Muscle layer of duodenum (tissue), 2 donors: Measurements from ENCODE around the gene BLVRA.

Experiments used
- H3K27ac ChIP-seq: one replicate; pipeline ENCODE4 v1.7.0; 2013; ENCODE audit warnings: mild to moderate bottlenecking, low read length
- H3K27me3 ChIP-seq: one replicate; pipeline ENCODE4 v1.7.0; 2013; ENCODE audit warnings: low read depth, mild to moderate bottlenecking, control low read depth, low read length
- H3K36me3 ChIP-seq, 2 donors: one replicate each; pipeline ENCODE4 v1.7.0; 2013; ENCODE audit warnings: low read length in 2 of 2, control low read depth in 1 of 2, mild to moderate bottlenecking in 1 of 2; ENCODE audit not compliant: insufficient read depth in 2 of 2, control insufficient read depth in 1 of 2
- H3K4me1 ChIP-seq, 2 donors: one replicate each; pipeline ENCODE4 v1.7.0; 2013; ENCODE audit warnings: low read length in 2 of 2, mild to moderate bottlenecking in 2 of 2, control low read depth in 1 of 2, moderate library complexity in 1 of 2; ENCODE audit not compliant: insufficient read depth in 2 of 2, control insufficient read depth in 1 of 2
- H3K4me3 ChIP-seq, 2 donors: one replicate each; pipeline ENCODE4 v1.7.0; 2013; ENCODE audit warnings: low read length in 2 of 2, low read depth in 1 of 2, mild to moderate bottlenecking in 1 of 2
- H3K9me3 ChIP-seq, 2 donors: one replicate each; pipeline ENCODE4 v1.7.0; 2013; ENCODE audit warnings: low read length in 2 of 2, control low read depth in 1 of 2, mild to moderate bottlenecking in 1 of 2; ENCODE audit not compliant: control insufficient read depth in 1 of 2
- donor health status: healthy.

The BLVRA gene

GRCh38 chr7:43850348-43851116 is 92.1 kb downstream of the BLVRA start:
- H3K27me3 ChIP-seq: no peaks in the 10 kb centered on the region
- H3K27ac ChIP-seq: no peak overlapping the region
- no peak overlapping the region for H3K4me3 ChIP-seq
- no peaks in the 10 kb centered on the region for H3K36me3 ChIP-seq
- no peaks in the 10 kb centered on the region for H3K4me1 ChIP-seq
- no peaks in the 10 kb centered on the region for H3K9me3 ChIP-seq

DNA sequence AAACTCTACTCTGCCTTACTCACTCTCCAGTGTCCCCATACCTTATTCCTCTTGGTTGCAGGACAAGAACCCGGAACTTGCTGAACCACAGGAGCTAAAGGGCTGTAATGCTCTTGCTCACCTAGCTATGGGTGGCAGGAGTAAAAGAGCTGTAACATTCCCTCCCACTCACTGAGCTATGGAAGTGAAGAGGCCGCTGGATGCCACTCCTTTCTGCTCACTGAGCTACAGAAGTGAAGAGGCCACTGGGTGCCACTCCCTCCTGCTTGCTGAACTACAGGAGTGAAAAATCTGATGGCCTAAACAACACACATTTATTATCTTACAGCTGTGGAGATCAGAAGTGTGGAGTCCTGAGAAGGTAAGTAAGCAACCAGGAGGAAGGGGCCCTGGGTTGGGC is 93.3 kb downstream of the BLVRA start:
- Histone ChIP-seq H3K4me1 (no peaks in the 10 kb centered on the region), H3K27me3 (no peaks in the 10 kb centered on the region), H3K9me3 (no peaks in the 10 kb centered on the region), H3K27ac (no peak overlapping the region), H3K4me3 (no peak overlapping the region), H3K36me3 (no peaks in the 10 kb centered on the region)

DNA sequence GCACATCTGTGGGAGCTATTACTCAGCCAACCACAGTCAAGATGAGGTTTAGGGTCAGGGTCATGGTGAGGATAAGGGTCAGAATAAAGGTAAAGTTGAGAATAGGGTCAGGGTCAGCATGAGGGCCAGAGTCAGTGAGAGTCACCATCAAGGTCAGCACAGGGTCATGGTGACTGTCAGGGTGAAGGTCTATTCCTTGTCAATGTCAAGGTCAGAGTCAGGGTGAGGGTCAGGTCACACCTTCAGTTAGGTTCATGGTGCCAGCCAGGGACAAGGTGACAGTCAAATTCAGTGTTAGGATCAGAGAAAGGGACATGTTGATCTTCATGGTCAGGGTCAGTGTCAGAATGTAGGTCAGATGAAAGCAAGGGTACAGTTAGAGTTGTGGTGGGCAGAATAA is 96.7 kb downstream of the BLVRA start:
- Histone ChIP-seq H3K27ac (no peak overlapping the region), H3K27me3 (no peaks in the 10 kb centered on the region)

GRCh38 chr7:43856316-43856715 is 97.8 kb downstream of the BLVRA start:
- H3K36me3 ChIP-seq: no peaks in the 10 kb centered on the region
- H3K27me3 ChIP-seq: no peaks in the 10 kb centered on the region
- no peak overlapping the region for H3K27ac ChIP-seq
- H3K4me3 ChIP-seq: no peak overlapping the region
- no peaks in the 10 kb centered on the region for H3K4me1 ChIP-seq
- H3K9me3 ChIP-seq: no peaks in the 10 kb centered on the region

More for the DNA sequence above, 96.7 kb downstream of the BLVRA start:
- Histone ChIP-seq H3K9me3 (no peaks in the 10 kb centered on the region), H3K36me3 (no peaks in the 10 kb centered on the region), H3K4me1 (no peaks in the 10 kb centered on the region), H3K4me3 (no peak overlapping the region)
